HG02870 (cell line): ENCODE data around the gene KIAA1217.

Experiments
- ATAC-seq: cut with Tn5 transposase; IDR thresholded peaks from one replicate; pipeline ENCODE4 v1.9.1; 2021; ENCODE audit warnings: mild to moderate bottlenecking, moderate library complexity; ENCODE audit not compliant: unreplicated experiment

KIAA1217 gene

GRCh38 chr10:24531439-24531838, 322.5 kb downstream of the KIAA1217 start:
- ATAC-seq, result no peak

- ATAC-seq, result no peak
Measured at GRCh38 chr10:24533981-24534380, 325.0 kb downstream of the KIAA1217 start.

GRCh38 chr10:24536636-24537035, 327.7 kb downstream of the KIAA1217 start:
- ATAC-seq, result no peak

GRCh38 chr10:24541239-24541753, 332.4 kb downstream of the KIAA1217 start:
- ATAC-seq, result no peak

GRCh38 chr10:24542314-24543270, 333.7 kb downstream of the KIAA1217 start:
- no peak for ATAC-seq

- no peak for ATAC-seq
Measured at GRCh38 chr10:24544776-24545175, 335.8 kb downstream of the KIAA1217 start.

- no peak for ATAC-seq
Measured at GRCh38 chr10:24545585-24545984, 336.6 kb downstream of the KIAA1217 start.

- no peak for ATAC-seq
Measured at GRCh38 chr10:24550680-24551079, 341.7 kb downstream of the KIAA1217 start.

- no peak for ATAC-seq
Measured at GRCh38 chr10:24551161-24551560, 342.2 kb downstream of the KIAA1217 start.

- no peak for ATAC-seq
Measured at GRCh38 chr10:24552346-24553016, 343.5 kb downstream of the KIAA1217 start.

GRCh38 chr10:24553051-24553612, 344.2 kb downstream of the KIAA1217 start:
- no peak for ATAC-seq

- ATAC-seq, result no peak
Measured at GRCh38 chr10:24554036-24554435, 345.1 kb downstream of the KIAA1217 start.

- ATAC-seq, result no peak
Measured at GRCh38 chr10:24556126-24556749, 347.3 kb downstream of the KIAA1217 start.

GRCh38 chr10:24556750-24557742, 348.1 kb downstream of the KIAA1217 start:
- no peak for ATAC-seq

- ATAC-seq, result no peak
Measured at GRCh38 chr10:24561453-24561852, 352.5 kb downstream of the KIAA1217 start.

GRCh38 chr10:24568042-24568441, 359.1 kb downstream of the KIAA1217 start:
- no peak for ATAC-seq

GRCh38 chr10:24569330-24569796, 360.4 kb downstream of the KIAA1217 start:
- ATAC-seq, result no peak

GRCh38 chr10:24569828-24570657, 361.1 kb downstream of the KIAA1217 start:
- ATAC-seq, result no peak
